ENCODE results near the gene TTBK1.

DNA sequence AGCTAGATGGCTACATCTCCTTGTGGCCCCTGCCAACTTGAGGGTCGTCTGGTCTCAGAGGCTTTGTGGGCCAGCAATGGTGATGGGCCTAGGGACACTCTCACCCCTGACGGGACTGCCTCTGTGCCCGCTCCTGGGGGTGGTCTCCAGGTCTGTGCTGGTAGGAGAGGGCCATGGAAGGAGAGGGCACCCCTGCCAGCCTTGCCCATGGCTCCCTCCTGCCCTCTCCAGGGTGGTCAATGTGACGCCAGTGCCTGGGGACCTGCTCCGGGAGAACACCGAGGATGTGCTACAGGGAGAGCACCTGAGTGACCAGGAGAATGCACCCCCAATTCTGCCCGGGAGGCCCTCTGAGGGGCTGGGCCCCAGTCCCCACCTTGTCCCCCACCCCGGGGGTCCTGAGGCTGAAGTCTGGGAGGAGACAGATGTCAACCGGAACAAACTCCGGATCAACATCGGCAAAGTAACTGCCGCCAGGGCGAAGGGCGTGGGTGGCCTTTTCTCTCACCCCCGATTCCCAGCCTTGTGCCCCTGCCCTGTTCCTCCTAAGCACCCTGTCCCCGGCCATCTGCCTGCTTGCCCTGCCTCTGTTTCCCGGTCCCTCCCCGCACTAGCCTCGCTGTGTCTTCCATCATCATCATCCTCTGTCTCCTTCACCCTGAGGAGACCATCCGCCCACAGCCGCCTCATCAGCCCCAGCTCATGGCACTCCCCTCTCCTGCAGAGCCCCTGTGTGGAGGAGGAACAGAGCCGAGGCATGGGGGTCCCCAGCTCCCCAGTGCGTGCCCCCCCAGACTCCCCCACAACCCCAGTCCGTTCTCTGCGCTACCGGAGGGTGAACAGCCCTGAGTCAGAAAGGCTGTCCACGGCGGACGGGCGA, 15.8 kb downstream of the TTBK1 start:
- TF ChIP-seq POLR2A (IDR thresholded peaks at IDR 0.05; ENCODE audit: extremely low read depth, insufficient read length) = no peak
- TF ChIP-seq, protein P1, sequence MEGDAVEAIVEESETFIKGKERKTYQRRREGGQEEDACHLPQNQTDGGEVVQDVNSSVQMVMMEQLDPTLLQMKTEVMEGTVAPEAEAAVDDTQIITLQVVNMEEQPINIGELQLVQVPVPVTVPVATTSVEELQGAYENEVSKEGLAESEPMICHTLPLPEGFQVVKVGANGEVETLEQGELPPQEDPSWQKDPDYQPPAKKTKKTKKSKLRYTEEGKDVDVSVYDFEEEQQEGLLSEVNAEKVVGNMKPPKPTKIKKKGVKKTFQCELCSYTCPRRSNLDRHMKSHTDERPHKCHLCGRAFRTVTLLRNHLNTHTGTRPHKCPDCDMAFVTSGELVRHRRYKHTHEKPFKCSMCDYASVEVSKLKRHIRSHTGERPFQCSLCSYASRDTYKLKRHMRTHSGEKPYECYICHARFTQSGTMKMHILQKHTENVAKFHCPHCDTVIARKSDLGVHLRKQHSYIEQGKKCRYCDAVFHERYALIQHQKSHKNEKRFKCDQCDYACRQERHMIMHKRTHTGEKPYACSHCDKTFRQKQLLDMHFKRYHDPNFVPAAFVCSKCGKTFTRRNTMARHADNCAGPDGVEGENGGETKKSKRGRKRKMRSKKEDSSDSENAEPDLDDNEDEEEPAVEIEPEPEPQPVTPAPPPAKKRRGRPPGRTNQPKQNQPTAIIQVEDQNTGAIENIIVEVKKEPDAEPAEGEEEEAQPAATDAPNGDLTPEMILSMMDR (IDR thresholded peaks at IDR 0.05; ENCODE audit: low read depth, low read length) = no peak
- TF ChIP-seq MYC (IDR thresholded peaks at IDR 0.05; ENCODE audit: low read depth, low read length) = no peak
- TF ChIP-seq MAX (IDR thresholded peaks at IDR 0.05; ENCODE audit: low read depth, low read length) = no peak
